Ureter (tissue), 1 donor: ENCODE data around the gene GPR155. TPM values are rescaled to one million over a fixed set of nuclear protein-coding genes. Genes with fewer than 3 reads are reported as not detected.

Experiments
- DNase-seq: peaks from one replicate; pipeline ENCODE4 v3.0.0-alpha.2; 2020; ENCODE audit warnings: low spot score
- total RNA-seq: library from RNA; stranded (reverse); gene quantifications from one replicate; pipeline ENCODE4 v1.2.4, GENCODE V29; 2023
- donor health status: DM: yes; HTN: yes; CAD: no.

Gene GPR155, protein sequence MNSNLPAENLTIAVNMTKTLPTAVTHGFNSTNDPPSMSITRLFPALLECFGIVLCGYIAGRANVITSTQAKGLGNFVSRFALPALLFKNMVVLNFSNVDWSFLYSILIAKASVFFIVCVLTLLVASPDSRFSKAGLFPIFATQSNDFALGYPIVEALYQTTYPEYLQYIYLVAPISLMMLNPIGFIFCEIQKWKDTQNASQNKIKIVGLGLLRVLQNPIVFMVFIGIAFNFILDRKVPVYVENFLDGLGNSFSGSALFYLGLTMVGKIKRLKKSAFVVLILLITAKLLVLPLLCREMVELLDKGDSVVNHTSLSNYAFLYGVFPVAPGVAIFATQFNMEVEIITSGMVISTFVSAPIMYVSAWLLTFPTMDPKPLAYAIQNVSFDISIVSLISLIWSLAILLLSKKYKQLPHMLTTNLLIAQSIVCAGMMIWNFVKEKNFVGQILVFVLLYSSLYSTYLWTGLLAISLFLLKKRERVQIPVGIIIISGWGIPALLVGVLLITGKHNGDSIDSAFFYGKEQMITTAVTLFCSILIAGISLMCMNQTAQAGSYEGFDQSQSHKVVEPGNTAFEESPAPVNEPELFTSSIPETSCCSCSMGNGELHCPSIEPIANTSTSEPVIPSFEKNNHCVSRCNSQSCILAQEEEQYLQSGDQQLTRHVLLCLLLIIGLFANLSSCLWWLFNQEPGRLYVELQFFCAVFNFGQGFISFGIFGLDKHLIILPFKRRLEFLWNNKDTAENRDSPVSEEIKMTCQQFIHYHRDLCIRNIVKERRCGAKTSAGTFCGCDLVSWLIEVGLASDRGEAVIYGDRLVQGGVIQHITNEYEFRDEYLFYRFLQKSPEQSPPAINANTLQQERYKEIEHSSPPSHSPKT
- total RNA-seq: 5.5 TPM

DNA sequence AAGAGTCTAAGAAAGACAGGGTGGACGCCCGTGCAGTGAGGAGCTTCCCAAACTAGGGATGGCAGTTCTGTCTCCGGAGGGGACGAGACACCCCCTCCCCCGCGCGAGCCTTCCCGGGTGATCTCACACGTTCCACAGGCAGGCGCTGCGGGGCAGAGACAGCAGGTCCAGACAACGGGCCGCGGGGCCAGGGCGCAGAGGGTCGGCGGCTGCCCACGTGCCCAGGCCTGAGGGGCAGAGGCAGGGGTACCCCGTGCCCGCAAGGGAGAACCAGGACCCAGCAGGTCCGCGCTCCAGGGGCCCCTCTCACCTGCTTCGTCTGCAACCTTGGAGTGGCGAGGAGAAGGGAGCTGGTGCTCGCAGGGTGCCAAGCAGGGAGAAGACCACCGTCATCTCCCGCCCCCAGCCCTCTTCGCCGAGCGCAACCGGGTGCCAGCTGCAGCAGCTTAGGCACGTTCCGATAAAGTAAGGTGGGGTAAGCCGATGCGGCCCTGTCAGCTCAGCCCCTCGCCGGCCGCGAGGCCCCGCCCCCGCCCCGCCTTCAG lies at the start of gene GPR155:
Gene GPR155 (minus strand): TSS at position 467 of the 545 bp plus-strand sequence. CDS start 5,073 bp downstream, outside the sequence.
- peak; percentile 75 for DNase-seq

DNA sequence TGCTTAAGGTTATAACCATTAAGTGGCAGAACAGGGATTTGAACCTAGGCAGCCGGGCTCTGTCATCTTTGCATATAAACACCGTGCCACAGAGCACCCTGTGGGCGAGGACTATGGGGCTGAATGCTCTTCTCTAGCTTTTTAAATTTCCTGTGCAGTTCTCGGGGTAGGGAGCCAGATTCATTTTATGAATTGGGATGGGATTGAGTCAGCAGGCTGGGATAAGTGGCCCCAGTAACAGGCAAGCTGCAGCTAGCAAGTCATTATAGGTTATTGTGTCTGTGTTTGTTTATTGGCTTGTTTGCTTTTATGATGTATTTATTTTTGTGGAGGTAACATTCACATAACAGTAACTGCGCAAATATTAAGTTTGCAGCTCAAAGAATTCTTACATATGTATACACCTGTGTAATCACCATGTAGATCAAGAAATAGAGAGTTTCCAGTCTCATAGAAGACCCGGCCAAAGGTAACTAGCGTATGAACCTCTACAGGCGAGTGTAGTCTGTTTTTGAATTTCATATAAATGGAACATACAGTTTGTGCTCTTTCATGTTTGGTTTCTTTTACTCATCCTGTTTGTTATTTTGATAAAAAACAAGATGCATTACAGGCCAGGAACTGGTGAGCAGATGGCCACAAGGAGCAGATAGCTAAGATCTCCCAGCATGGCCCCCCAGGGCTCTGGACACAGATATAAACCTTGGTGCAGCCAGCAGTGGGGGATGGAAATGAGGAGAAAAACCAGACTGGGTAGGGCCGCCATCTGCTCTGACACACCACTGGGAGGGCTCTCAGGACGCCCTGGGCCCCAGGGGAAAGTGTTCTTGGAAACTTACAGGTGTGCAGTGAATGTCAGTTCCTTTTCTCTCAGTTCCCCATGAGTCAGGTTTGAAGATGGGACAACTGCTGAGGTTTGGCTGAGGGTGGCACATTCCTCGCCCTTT lies 49.2 kb upstream of the GPR155 start:
- no peak for DNase-seq

DNA sequence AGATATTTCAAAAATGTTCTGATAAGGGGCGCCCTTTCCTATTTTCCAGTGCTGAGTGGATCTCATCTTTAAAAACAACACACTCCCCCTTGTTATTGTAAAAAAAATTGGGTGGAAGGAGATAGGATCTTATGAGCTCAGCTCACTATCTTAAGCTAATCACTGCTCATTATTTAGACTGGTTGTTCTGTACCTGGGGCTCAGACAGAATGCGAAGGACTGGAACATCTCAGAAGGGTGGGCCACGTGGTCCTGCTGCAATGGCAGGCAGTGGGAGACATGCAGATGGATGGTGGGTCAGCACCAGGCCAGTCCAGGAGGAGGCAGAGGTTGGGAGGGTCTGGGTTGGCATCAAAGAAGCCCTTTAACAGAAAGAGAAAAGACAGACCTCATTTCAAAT lies 48.3 kb upstream of the GPR155 start:
- DNase-seq: no peak

DNA sequence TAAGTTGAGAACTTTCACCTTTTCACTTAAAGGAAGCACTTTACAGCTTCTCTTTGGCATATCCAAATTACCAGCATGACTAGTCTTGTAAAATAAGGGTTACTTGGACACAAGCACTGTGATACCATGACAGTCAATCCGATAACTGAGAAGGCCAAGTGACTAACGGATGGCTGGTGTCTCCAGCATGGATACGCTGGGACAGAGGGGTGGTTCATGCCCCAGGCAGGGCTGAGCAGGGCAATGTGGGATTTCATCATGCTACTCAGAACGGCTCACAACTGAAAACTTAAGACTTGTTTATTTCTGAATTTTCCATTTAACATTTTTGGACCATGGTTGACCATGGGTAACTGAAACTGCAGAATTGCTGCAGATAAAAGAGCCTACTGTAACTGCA lies 43.1 kb upstream of the GPR155 start:
- no peak for DNase-seq

DNA sequence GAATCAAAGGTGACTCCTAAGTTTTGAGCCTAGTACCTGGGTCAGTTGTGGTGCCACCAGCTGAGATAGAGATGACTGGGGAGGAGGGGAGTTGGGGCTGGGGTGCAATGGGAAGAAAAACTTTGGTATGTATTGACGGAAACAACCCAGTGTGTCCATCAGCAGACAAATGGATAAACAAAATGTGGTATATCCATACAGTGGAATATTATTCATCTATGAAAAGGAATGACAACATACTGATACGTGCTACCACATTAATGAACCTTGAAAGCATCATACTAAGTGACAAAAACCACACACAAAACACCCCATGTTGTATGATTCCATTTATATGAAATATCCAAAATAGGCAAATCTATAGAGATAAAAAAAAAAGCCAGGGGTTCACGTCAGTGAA lies 41.1 kb upstream of the GPR155 start:
- no peak for DNase-seq

DNA sequence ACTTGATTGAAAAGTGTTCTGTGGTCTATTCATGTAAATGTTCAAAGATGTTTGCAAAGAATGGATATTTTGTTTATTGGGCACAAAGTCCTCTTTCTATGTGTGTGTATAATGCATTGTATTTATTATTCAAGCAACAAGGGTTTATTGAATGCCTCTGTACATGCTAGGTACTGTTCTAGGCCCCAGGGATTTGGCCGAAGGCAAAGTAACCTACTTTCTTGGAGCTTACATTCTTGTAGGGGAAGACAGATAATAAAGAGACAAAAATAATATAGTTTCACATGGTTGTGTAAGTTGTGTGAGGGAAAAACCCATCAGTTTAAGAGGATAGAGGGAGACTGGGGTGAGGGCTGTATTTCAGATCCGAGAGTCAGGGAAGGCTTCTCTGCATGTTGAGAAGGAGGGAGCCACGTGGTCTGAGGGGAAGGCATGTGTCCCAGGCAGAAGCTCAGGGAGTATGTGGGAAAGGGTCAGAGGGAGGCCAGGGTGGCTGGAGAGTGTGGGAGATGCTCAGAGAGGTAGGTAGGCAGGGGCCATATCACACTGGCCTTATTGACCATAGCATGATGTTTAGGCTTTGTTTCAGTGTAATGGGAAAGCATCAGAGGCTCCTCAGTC lies 40.4 kb upstream of the GPR155 start:
- DNase-seq: no peak

DNA sequence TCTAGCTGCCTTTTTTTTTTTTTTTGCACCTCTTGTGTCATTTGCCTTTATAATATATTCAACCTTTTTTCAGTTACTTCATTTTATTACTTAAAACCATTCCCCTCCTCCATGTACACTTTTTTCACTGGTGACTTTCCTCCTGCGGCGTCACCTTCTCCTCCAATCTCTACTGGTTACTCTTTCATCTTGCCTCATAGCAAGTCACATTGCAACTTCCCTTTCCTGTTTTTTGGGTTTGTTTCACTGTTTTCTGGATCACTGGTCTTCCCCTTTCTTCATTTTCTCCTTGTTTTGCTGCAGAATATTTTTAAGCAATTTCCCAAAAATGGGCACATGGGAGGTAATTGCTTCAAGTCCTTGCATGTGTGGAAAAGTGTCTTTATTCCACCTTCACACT lies 37.7 kb upstream of the GPR155 start:
- no peak for DNase-seq

DNA sequence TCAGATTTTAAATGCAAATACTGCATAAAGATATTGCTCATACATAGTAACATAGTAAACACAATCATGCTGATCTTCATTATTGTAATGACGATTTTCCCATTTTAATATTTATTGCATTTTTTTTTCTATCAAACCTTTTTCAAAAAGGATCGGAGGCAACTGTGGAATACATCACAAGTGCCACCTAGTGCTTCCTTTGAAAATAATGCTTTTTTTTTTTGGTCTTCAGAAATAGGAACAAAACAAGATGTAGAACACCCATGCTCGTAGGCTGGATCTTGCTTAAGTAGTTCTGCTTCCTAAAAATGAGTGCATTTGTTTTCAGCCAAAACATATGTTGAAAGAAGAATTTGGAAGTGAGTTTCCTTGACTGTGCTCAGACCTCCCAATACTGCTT lies 35.7 kb upstream of the GPR155 start:
- DNase-seq: no peak

DNA sequence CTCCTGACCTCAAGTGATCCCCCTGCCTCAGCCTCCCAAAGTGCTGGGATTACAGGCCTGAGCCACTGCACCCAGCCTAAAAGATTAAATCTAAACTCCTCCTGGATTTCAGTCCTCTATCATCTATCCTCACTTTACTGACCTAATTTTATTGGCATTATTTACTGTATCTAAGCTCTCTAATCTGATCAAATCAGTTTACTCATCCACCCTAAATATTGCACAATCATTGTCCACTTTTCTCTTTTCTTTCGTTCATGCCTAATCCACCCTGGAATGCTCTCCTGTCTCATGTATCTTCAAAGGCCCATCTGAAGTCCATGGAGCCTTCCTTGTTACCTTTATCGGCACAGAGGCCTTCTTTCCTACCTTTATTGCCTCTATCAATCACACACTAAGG lies 31.6 kb upstream of the GPR155 start:
- DNase-seq: no peak

DNA sequence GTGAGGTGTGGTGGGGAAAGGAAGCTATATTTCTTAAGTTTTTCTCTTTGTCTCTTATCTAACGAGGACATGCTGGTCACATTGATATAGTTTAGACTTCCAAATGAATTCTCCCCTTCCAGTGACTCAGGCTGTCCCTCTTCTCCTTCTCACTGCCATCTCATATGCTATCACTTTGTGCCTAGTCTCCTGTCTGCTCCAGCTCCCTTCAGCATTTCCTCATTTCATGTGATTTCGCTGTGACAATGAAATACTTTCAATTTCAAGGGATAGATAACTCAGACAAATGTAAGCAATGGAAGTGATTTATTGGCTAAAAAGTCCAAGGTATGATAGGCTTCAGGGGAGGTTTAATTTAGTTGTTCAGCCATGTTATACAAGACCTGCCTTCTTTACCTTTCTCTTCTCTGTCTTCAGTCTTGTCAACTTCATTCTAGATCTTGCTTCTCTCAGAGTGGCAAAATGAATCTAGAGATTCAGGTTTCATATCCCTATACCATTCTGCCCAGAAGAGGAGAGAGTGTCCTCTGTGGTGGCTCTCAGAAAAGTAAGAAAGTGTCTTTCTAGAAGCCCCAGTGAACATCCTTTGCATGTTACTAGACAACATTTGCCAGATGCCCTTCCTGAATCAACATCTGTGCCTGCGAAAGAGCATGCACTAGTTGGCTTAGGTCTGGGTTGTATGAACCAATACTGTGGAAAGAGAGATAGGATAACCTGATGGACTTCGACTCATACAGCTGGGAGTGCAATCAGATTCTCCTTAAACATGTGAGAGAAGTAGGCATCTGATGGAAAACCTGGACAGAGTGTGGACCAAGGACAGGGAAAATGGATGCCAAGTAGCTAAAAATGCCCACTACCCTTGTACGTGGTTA lies 29.9 kb upstream of the GPR155 start:
- DNase-seq: no peak

DNA sequence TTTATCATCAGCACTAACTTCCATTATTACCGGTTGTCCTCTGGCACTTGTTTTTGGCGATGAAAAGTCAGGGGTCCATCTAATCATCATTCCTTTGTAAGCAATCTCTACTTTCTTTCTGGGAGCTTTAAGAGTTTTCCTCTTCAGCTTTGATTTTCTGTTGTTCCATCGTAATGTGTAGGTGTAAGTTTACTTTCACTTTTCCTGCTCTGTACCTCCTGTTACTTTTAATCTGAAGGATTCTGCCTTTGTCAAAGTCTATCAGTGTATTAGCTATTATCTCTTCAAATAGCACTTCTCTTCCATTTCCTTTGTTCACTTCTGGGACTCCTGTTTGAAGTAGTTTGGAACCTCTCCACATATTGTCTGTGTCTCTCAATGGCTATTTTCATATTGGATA lies 25.5 kb upstream of the GPR155 start:
- no peak for DNase-seq

DNA sequence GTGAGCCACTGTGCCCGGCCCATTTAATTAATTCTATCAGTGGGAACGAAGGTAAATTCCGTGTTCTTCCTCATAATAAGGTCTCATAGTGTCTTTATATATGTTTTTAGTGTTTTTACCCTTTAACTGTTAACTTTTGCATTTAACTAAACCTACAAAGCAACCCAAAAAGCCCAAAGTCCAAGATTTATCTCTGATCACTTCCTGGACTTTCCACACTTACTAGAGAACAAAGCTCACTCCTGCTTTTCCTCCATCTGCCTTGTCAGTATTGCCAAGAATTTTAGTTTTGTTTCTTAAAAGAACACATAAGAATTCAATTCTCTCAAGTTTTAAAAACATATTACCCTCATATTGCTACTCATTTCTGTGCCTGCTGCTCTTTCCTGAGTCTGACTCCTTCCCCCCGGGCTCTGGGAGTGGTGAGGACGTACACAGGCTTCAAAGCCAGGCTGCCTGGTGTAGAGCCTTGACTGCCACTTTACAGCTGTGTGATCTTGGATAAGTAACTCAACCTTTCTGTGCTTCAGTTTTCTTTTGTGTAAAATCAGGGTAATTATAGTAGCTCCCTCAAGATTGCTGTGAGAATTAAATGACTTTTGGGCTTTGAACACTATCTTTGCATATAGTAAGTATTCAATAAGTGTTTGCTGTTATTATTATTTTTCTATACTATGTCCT lies 24.9 kb upstream of the GPR155 start:
- no peak for DNase-seq

DNA sequence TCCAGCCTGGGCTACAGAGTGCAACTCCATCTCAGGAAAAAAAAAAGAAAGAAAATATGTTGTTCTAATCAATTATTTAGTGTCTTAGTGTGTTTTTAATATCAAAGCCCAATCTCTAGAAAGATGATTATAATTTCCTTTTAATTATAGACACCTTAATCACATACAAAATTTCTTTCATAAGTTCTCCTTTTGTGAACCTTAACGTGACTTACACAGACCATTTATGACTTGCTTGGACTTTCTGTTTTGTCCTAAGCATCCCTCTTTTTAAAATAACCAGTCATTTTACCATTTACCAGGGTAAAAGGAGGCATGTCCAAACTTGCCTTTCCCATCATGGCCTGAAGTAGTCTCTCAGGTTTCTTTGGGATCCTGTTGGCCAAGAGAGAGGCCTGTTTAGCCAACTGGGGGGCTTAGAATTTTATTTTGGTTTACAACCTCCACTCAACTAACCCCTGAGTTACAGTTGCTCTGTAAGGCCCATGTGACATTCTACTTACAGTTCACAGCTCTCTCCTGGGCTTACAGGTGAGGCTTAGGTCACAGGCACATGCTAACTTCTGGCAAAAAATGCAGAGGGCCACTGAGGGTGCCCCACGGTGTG lies 23.9 kb upstream of the GPR155 start:
- no peak for DNase-seq

DNA sequence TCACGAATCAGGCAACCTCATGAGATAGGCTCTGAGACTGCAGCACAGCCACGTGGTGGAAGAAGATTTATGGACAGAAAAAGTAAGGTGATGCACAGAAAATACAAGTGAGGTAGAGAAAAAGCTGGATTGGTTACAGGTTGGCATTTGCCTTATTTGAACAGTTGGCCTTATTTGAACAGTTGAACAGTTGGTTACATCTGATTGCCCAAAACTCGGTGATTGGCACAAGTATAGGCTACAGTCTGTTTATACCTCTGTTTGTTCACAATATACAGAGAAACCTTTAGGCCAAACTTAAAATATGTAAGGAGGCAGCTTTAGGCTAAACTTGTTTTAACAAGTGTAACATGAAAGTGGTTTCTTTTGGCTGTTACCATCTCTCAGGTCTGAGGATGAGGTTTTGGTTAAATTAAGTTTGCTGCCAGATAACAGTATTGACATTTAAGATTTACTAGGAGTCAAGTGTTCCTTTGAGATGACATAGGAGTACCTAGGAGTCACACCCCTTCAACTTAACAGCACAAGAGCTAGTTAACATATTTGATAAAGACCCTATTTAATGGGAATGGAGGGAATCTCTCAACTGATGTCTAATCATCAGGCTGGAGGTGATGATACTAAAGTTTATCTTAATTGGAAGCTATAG lies 16.5 kb upstream of the GPR155 start:
- no peak for DNase-seq

DNA sequence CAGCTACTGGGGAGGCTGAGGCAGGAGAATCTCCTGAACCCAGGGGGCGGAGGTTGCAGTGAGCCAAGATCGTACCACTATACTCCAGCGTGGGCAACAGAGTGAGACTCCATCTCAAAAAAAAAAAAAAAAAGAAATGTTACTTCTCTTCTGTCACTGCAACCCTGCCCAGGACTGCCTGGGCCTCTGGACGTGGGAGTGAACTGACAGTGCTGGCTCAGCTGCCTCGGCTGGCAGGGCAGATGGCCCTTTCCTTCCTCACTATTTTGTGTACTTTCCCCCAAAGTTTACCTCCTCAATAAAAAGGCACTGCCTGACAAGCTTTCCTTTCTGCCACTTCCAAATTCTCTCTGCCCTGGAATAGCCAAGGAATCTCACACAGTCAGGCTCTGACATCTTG lies 12.5 kb upstream of the GPR155 start:
- no peak for DNase-seq

DNA sequence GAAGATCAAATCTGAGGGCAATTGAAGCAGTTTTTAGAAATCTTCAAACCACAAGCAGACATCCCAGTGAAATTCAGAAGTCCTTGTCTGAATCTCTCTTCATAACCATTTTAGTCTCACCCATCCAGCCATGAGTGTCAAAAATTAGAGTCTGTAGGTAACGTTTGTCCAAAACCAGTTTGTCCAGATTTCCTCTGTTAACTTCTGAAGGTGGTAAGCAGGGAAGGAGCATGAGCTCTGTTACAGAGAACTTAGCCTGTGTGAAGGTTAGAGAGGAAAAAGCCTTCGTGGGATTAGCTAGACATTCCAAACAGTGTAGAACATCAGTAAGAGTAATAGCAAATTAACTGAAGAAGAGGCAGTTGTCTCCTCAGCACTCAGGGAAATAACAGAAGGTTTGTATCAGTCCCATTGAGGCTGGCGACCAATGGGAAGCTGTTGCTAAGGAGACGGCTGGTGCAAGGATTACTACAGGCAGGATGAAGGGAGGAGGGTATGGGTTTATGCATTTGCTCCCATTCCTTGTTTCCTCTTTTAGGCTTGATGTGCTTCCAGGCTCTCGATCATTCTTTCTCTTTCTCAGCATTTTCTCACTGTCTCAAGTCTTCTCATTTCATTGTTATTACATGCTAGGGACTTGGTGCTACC lies 8.7 kb upstream of the GPR155 start:
- no peak for DNase-seq

DNA sequence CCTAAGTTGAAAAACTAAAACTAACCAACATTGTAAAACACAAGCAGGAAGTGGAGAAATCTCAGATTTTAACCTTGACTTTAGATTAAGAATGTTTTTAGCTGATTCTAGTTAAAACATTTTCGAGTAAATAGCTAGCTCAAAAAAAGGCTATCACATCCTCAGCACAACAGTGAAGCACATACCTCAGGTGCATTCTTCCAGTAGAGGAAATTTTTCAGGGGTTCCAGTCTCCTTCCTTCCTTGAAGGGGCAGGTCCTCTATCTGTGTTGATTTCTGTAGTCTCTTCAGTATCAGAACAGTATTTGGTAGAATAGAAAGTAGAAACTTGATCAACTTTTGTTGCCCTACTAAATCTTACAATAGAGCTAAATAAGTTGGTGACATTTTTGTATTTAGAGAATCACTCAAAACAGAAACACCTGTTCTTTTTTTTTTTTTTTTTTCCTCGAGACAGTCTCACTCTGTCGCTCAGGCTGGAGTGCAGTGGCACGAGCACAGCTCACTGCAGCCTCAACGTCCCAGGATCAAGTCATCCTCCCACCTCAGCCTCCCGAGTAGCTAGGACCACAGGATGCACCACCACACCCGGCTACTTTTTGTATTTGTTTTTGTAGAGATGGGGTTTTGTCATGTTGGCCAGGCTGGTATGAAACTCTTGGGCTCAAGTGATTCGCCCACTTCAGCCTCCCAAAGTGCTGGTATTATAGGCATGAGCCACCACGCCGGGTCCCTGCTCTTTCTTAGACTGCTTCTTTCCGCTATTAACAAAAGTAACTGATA lies 6.9 kb upstream of the GPR155 start:
- DNase-seq: no peak
